ENCODE results near the gene SPATS2L.

Gene SPATS2L

DNA sequence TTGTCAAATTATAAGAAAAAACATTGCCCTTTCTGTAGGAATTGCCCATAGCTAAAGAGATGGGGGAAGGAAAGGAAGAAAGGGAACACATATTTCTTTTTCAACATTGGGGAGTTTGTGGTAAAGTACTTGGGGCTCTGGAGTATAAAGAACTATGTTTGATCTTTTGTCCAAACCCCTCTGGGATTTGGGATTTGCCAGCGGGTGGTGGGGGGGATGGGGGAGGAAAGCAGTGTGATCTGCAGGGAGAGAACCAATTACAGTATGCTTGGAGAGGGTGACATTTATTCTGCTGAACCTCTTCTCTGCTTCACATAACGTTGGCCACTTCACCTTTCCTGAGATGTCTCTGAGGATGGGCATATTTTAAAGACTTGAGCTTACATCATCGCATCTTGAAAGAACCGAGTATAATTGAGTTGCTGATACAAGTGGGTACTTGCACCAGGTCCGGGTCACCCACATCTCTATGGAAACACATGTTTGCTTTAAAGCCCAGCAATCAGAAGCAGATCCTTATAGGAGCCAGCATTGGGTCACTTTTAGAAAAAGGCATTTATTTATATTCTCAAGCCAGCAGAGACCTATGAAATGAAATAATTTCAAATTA is 73.1 kb downstream of the SPATS2L start:
- peak; percentile 25 for DNase-seq

DNA sequence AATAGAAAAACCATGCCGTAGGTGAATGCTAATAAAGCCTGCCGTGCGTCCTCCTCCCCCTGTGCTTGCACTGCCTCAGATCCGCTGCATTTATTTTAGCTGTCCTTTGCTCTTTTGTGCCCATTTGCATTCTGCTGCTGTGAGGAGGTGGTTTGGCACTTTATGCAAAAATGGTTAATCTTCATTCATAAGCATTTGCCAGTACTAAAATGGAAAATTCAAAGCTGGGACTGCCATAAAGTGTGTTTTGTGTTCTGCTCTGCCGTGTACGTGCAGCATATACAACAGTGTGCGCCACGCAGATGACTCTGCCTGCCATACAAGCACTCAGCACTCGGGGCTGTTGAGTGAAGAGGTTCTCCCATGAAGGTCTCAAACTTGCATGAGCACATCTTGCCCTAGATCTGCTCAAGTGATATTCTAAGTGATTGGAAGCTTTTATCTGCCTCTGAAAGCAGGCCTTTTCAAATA is 73.6 kb downstream of the SPATS2L start:
- peak; percentile 40 for DNase-seq

DNA sequence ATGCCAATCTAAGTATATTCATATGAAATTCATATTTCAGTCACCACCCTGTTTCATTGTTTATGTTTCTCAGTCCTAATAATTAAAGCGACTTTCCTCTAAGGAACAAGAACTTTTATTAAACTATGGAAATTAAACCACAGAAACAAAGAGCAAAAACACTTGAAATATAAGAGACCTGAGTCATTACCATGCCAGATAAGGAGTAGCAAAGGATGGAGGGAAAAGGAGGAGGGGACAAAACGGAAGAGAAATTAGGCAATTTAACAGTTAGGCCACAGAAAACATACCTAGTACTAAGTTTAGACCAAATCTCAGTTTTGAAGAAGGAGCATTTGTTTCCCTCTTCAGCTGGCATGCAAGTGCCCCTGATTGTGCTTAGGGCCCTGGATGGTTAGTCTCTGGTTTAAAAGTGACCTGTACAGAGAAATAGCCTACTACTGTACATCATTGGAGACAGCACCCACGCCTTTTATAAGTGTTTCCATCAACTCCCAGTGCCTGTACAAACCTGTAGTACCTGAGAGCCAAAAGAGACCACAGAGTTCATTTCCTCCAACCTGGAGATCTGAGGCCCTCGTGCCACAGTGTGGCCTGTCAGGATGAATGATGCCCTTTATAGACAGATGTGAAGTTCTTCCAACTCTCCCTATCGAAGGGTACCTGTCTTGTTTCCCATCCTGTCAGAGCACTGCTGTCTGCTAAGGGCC is 74.5 kb downstream of the SPATS2L start:
- no peak for DNase-seq

DNA sequence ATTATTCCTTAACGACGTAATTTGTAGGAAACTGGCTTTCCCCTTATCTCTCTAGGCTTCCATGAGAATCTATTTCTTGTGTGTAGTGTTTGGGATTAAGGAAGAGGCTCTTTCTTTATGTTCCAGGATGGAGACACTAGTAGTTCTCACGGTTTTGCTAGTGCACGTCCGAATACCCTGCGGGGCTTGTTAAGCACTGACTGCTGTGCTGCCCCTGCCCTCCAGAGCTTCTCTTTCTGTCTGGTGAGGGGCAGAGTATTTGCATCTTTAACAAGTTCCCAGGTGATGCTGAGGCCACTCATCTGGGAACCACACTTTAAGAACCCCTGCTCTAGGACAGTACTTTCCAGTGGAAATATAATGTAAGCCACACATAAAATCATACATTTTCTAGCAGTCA is 76.4 kb downstream of the SPATS2L start:
- no peak for DNase-seq

DNA sequence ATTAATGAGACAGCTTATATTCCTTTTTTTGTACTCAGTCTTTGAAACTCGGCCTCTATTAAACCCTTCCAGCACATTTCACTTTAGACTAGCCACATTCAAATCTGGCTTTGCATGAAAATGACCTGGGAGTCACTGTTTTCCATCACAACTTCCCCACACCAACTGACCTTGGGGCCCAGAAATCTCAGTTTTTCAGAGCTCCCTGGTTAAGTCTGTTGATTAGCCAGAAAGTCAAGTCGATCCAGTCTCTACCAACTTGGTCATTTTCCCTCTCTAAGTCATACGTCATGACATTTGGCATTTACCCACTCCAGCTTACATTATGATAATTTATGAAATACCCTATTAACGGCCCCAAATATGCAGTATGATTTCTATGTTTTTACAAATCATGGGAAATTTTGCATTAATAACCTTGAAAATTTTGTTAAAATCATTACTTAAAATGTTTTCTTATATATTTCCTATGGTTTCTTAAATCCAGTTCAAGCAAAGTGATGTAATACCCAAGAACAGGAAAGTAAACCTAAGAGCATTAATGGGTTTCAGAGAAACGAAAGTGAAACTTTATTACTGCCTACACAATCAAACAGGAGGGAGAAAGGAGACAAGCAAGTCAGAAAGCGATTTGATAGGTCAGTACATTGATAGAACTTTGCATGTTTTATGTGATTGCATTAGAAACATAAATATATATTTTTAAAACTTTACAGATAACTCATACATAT is 77.1 kb downstream of the SPATS2L start:
- DNase-seq, result peak; percentile 56

DNA sequence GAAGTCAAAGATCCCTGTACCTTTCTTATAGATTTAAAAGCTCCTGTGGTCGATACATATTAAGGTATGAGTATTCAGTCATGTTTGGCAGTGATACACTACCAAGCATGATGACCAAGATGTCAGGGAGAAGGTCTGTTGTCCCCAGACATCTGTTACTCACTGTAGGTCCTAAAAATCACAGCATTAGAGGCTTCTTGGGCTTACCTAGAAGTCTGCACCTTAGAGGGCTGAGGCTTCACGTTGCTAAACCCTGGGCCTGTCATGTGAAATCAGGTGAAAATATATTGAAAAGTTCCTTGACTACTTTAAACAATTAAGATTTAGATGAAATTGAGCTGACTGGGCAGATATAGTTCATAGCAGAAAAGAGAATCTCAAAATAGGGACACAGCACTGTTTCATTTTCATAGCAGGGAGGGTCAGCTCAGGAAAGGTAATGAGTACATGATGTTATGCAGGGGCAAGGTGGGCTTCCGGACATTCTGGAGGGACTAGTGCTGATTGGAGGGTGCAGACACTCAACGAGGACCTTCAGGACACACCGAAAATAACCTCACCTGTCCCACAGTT is 78.7 kb downstream of the SPATS2L start:
- DNase-seq, result no peak

DNA sequence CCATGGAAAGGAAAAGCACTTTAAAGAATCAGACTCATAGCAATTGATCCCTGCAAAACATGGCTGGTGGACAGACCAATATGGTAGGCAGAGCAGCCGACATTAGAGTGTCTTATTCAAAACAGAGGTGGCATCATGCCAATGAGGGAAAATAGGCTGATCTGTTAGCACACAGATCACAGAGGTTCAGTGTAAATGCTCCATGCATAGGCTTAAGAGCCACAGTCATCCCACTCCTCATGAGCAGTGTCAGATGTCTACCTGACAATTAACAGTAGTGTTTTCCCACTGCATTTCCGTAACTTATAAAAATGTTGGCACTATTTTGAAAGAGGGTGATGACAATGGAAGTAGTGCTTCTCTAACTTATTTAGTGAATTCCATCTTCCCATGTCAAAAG is 86.7 kb downstream of the SPATS2L start:
- no peak for DNase-seq

DNA sequence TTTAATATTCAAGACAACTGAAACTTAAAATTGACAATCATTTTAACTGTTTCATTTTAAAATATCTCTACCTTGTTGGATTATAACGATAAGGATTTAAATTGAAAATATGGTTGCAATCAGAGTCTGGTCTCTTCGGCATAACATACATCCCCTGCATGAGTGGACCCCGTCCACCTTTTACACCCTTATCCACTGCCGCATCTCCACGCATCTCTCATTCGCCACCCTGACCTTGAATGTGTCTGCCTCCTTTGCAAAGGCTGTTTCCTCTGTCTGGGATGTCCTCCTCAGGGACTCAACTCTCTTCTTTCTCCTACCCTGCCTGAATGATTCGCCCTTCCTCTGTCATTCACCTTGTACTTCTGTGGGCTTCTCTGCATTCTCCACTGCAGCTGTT is 87.6 kb downstream of the SPATS2L start:
- no peak for DNase-seq

DNA sequence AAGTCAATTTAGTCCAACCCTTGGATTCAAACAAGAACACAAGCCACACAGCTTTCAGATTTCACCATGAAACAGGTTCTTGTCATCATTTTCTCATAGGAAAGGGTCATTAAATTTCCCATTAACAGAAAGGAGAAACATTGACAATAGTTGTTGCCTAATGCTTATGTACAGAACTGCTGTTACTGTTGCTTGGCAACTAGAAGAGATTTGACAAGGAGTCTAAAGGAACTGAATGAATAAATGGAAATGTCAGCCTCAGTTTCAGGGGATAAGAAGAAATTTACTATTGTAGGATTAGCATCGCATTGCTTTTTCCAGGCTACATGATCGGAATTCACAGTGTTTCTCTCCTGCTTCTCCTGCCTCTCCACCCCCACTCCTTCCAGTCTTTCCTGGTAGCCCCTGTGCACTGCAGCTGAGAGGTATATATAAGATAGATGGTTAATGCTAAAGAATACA is 90.3 kb downstream of the SPATS2L start:
- DNase-seq, result peak; percentile 45

DNA sequence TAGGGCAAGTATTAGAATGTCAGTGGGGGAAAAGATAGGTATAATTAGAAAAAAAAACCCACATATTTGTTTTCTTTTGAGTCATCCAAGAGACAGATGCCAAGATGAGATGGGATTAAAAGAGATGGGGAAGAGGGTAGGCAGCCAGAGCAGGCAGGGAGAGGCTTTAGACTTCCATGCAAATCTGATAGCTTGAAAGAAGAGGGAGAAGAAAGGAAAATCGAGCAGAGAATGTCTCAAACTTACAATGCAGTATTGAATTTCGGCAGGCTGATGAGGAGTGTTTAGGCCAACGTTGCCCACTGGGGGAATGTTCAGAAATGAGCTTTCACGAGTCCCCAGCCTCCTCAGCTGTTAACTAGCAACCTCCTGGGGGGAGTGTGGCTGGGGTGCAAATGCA is 91.3 kb downstream of the SPATS2L start:
- no peak for DNase-seq

DNA sequence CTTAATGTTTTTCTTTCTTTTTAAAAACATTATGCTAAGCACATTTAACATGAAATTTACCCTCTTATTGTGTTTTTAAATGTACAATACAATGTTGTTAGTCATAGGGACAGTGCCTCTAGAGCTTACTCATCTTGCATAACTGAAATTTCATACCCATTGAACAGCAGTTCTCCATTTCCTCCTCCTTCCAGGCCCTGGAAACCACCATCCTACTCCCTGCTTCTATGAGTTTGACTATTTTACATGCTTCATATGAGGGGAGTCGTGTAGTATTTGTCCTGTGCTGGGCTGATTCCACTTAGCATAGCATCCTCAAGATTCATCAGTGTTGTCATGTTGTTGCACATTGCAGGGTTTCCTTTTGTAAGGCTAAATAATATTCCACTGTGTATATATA is 92.6 kb downstream of the SPATS2L start:
- DNase-seq, result no peak

DNA sequence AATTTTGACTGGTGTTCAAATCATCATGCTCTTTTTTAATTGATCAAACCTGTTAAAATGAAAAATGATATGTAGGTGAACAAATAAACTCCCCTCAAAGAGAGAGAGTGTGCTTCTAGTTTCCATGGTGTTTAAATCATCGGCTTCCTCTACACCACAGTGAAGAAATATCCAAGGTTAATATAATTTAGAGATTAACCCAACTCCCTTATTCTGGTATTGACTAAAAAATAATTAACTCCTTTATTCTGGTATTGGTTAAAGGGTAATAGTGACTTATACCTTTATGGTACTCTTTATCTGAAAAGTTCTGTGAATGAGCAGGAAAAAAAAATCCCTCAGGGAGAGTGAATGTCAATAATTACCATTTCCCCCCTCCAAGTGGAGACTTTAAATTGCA is 93.1 kb downstream of the SPATS2L start:
- DNase-seq, result no peak

DNA sequence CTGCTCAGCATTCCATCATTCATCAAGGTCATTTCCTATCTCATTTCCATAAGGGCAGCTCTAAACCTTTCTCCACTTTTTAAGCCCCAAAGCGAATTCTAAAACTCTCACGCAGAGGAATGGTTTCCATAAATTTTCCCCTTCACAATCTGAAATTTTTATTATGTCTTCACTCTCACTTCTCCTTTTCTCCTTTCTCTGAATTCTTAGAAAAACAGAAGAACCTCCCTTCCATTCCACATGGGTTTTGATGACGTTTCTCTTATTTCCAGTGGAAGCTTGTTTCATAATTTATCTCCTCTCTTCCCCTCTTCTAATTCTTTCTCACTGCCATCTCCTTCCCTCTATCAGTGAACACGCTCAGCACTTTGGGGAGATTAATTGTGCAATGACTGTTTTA is 97.3 kb downstream of the SPATS2L start:
- no peak for DNase-seq

DNA sequence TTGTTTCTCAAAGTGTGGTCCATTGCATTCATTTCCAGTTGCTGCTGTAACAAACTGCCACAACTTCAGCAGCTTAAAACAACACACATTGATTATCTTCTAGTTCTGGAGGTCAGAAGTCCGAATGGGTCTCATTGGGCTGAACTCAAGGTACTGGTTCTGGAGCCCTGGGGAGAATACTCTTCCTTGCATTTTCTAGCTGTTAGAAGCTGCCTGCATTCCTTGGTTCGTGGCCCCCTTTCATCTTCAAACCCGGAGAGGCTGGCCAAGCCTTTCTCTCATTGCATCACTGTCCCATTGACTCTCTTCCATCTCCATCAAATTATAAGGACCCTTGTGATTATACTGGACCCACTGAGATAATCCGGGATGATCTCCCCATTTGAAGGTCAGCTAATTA is 98.1 kb downstream of the SPATS2L start:
- no peak for DNase-seq

DNA sequence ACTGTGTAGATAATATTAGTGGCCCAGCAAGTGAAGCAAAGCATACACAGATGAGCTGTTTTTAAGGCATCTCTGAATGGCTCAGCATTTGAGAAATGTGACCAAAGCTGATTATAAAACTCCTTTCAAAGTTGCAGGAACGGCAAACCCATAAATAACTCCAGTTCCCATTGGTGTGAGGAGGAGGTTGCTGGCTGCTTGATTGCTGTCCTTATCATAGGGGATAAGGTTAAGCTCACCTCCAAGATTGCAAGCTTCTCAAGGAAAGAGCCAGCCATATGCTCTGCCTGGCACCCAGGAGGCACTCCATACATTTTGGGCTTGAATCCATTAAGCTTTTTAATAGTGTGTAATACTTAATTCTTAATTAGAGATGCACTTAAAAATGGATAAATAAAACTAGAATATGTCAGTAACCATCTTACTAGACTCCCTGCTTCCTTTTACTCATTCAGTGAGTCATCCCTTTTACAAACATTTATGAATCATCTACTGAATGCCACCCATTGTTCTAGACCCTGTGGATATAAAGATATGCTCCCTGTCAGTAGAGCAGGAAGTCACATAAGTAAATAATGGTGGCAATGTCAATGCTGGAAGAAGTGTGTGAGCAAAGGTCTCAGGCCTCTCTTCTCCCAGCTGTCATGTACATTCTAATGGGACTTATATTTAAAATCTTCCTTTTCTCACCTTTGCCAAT is 99.3 kb downstream of the SPATS2L start:
- peak; percentile 67 for DNase-seq

DNA sequence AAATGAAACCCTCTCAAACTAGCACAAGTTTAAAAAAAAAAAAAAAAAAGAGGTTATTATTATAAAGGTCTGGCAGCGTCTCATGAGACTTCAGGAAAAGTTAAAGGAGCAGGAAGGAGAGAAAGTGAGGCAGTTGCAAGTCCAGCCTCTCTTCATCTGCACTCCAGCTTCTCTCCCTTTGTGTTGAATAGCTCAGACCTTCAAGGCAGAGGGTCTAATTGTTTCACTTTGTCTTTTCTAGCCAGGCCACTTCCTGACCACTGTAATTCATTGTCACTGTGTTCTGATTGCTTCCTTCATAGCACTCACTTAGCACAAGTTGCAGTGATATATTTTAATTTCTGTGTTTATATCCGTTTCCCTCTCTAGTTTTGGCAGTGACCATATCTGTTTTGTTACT is 99.9 kb downstream of the SPATS2L start:
- DNase-seq, result no peak

DNA sequence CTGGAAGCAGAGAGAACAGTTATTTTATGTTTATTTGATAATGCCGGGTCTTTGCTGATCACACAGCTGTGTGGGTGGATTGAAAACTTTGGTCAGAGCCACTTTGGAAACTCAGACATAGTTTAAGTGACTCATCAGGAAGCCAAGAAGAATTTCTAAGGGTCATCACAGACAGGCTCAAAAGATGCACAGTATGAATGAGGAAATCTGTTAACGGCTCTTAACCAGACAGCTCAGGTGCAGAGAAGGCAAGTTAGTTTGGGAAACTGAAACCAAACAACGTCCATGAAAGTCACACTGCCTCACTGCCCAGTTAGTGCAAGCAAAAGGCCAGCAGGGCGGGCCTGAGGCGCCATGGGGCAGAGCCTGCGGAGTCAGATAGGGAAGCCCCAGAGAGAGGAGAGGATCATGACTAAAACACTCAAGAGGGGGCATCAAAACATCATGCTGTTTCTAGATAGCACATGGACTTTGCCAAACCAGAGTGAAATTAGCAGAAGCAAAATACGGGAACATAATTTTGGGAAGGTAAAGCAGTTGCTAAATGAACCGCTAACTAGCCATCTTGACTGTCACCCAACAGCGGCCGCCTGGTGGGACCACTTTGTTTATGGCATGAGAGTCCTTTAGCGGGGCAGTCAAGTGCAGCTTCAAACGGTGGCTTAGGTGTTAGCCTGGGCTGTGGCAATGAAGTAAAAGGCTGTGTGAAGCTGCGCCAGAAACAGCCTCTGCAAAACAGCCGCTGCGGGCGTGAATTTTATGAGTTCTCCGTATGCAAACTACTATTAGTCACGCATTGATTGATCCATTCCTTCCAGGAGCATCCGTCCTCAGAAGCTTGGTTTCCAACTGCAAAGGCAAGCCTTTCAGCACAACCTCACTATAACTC is 102.2 kb downstream of the SPATS2L start:
- DNase-seq, result no peak

DNA sequence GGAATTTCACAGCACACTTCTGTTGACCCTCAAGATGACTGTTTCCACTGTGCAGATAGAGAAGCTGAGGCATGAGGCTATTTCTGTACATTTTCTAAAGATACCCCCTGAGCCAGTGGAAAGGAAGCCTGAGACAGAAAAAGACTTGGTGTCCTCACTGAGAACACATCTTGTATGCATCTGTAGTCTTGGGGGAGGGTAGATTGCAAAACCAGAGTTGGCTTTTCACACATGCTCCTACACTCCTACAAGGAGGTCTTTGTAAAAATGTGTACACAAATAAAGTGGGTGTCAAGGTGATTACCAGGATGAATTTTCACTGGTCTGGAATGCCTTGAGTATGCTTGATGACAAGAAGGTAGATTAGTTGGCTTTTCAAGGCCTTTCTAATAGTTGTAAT is 105.3 kb downstream of the SPATS2L start:
- no peak for DNase-seq

DNA sequence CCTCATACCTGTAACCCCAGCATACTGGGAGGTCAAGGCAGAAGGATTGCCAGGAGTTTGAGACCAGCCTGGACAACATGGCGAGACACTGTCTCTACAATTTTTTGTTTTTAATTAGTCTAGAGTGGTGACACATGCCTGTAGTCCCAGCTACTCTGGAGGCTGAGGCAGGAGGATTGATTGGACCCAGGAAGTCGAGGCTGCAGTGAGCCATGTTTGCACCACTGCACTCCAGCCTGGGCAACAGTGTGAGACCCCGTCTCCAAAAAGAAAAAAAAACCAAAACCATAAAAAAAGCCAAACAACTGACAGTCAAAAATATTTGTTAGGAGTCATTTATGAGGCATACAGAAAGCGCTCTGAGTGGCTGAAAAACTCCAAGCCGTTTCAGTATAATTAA is 107.9 kb downstream of the SPATS2L start:
- no peak for DNase-seq

DNA sequence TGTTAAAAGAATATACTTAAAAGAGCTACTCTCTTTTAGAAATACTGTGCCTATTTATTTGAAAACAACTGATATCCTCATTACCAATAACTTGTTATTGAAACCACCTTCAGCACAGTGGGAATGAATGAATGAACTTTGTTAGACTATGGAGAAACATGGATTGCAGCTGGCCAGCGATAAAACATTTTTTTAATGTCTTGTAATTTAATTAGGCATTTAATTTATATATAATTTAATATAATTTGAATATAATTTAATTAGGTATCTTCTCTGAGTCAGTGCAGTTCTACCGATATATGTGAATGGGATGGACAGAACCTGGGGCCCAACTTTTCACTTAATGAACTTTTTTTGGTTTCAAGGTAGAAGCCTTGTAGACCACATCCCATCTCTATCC is 109.0 kb downstream of the SPATS2L start:
- DNase-seq, result no peak

DNA sequence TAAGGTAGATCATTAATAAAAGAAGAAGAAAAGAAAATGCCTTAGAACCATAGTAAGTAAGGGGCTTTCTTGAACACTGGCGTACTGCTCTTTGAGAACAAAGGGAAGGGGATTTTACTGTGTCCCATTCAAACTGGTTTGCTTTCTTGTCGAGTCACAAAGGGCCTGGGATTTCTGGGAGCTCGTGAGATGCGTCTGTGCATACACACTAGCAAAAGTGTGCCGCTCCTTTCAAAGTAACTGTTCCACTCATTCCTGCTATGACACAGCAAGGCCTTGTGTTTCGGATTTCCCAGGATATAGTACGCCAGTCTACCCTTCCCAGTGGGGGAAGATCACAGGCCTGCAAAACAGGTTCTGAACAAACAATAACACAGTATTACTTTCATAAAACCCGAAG is 110.4 kb downstream of the SPATS2L start:
- no peak for DNase-seq

DNA sequence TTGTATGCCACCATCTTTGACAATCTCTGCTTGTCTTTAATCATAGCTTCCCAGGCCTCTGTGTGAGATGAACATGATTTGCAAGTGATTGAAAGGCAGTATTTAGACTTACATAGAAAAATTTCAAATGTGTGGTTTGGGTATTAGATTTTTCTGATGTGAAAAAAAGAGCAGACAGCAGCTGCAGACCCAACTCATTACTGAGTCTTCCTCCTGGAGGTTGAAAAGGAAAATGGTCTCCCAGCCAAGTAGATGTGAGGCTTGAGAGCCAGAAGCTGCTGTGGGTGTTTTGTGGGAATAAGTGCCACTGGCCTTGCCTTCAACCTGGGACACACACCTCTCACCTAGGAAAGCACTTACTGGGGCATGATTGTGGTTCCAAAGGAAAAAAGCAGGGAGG is 110.9 kb downstream of the SPATS2L start:
- DNase-seq, result no peak

All from NCI-H774 (cell line).